Activated naive CD8-positive, alpha-beta T cell treated with anti-CD3 and anti-CD28 coated beads, Interleukin-2, amount 50 U/mL, for 24 hours (primary cell): ENCODE results near the gene ATP2B3.

ENCODE experiments used
- ATAC-seq: fragments of 150-1000 bp; cut with Tn5 transposase; one replicate; pipeline ENCODE4 v1.10.0; 2021
- DNase-seq: peaks from one replicate; pipeline ENCODE4 v3.0.0; 2021
- H3K27ac Mint-ChIP-seq: one replicate; pipeline ENCODE4 v1.8.0; 2021; ENCODE audit warnings: mild to moderate bottlenecking, mixed read lengths
- H3K27me3 Mint-ChIP-seq: one replicate; pipeline ENCODE4 v1.8.0; 2021; ENCODE audit warnings: mixed read lengths
- H3K36me3 Mint-ChIP-seq: one replicate; pipeline ENCODE4 v1.8.0; 2021; ENCODE audit warnings: low read depth, mixed read lengths
- H3K4me1 Mint-ChIP-seq: one replicate; pipeline ENCODE4 v1.8.0; 2021; ENCODE audit warnings: mixed read lengths
- H3K4me3 Mint-ChIP-seq: one replicate; pipeline ENCODE4 v1.8.0; 2021; ENCODE audit warnings: mild to moderate bottlenecking, moderate library complexity, mixed read lengths
- H3K9me3 Mint-ChIP-seq: one replicate; pipeline ENCODE4 v1.8.0; 2021; ENCODE audit warnings: mixed read lengths

ATP2B3 gene

GRCh38 chrX:153481043-153481442 lies 36.4 kb upstream of the ATP2B3 start:
- Mint-ChIP-seq H3K27me3 (no peaks in the 10 kb centered on the region), H3K9me3 (no peaks in the 10 kb centered on the region), H3K4me3 (no peak overlapping the region), H3K4me1 (peaks cover under 1% of the 10 kb centered on the region), H3K36me3 (no peaks in the 10 kb centered on the region), H3K27ac (no peak overlapping the region)
- ATAC-seq (no peak), DNase-seq (no peak)

- H3K36me3 Mint-ChIP-seq: no peaks in the 10 kb centered on the region
- H3K4me1 Mint-ChIP-seq: no peaks in the 10 kb centered on the region
- H3K9me3 Mint-ChIP-seq: no peaks in the 10 kb centered on the region
- ATAC-seq (no peak), DNase-seq (no peak)
- H3K27ac Mint-ChIP-seq: no peak overlapping the region
- H3K27me3 Mint-ChIP-seq: no peaks in the 10 kb centered on the region
- no peak overlapping the region for H3K4me3 Mint-ChIP-seq
Measured at GRCh38 chrX:153482376-153483015, 34.9 kb upstream of the ATP2B3 start.

- H3K27ac Mint-ChIP-seq: no peak overlapping the region
- ATAC-seq: no peak
- H3K9me3 Mint-ChIP-seq: no peaks in the 10 kb centered on the region
- no peaks in the 10 kb centered on the region for H3K4me1 Mint-ChIP-seq
- no peak overlapping the region for H3K4me3 Mint-ChIP-seq
- H3K36me3 Mint-ChIP-seq: no peaks in the 10 kb centered on the region
- H3K27me3 Mint-ChIP-seq: no peaks in the 10 kb centered on the region
- DNase-seq: no peak
Measured at GRCh38 chrX:153485396-153486080, 31.9 kb upstream of the ATP2B3 start.

- no peak for ATAC-seq
- H3K4me3 Mint-ChIP-seq: no peak overlapping the region
- DNase-seq: no peak
- no peaks in the 10 kb centered on the region for H3K9me3 Mint-ChIP-seq
- no peak overlapping the region for H3K27ac Mint-ChIP-seq
- no peaks in the 10 kb centered on the region for H3K4me1 Mint-ChIP-seq
- no peaks in the 10 kb centered on the region for H3K36me3 Mint-ChIP-seq
- no peaks in the 10 kb centered on the region for H3K27me3 Mint-ChIP-seq
Measured at GRCh38 chrX:153486171-153486570, 31.3 kb upstream of the ATP2B3 start.

- no peaks in the 10 kb centered on the region for H3K4me1 Mint-ChIP-seq
- no peak overlapping the region for H3K4me3 Mint-ChIP-seq
- no peaks in the 10 kb centered on the region for H3K36me3 Mint-ChIP-seq
Measured at GRCh38 chrX:153487590-153488071, 29.8 kb upstream of the ATP2B3 start.

GRCh38 chrX:153488231-153488914 lies 29.1 kb upstream of the ATP2B3 start:
- Mint-ChIP-seq H3K27ac (no peak overlapping the region), H3K36me3 (no peaks in the 10 kb centered on the region), H3K4me1 (no peaks in the 10 kb centered on the region), H3K27me3 (no peaks in the 10 kb centered on the region), H3K9me3 (no peaks in the 10 kb centered on the region), H3K4me3 (no peak overlapping the region)
- ATAC-seq (no peak), DNase-seq (no peak)

More at GRCh38 chrX:153487590-153488071, 29.8 kb upstream of the ATP2B3 start:
- H3K9me3 Mint-ChIP-seq: no peaks in the 10 kb centered on the region
- no peak overlapping the region for H3K27ac Mint-ChIP-seq
- no peaks in the 10 kb centered on the region for H3K27me3 Mint-ChIP-seq
- DNase-seq: no peak
- ATAC-seq: no peak

GRCh38 chrX:153490217-153490930 lies 27.1 kb upstream of the ATP2B3 start:
- DNase-seq (no peak), ATAC-seq (no peak)
- H3K9me3 Mint-ChIP-seq: no peaks in the 10 kb centered on the region
- no peak overlapping the region for H3K27ac Mint-ChIP-seq
- H3K4me1 Mint-ChIP-seq: no peaks in the 10 kb centered on the region
- no peaks in the 10 kb centered on the region for H3K36me3 Mint-ChIP-seq
- no peak overlapping the region for H3K4me3 Mint-ChIP-seq
- peaks cover 2% of the 10 kb centered on the region for H3K27me3 Mint-ChIP-seq

- no peak for DNase-seq
- no peak for ATAC-seq
- Mint-ChIP-seq H3K27ac (no peak overlapping the region), H3K27me3 (peaks cover 3% of the 10 kb centered on the region), H3K9me3 (no peaks in the 10 kb centered on the region), H3K4me1 (no peaks in the 10 kb centered on the region), H3K36me3 (no peaks in the 10 kb centered on the region), H3K4me3 (no peak overlapping the region)
Measured at GRCh38 chrX:153491351-153491914, 26.0 kb upstream of the ATP2B3 start.

- Mint-ChIP-seq H3K9me3 (no peaks in the 10 kb centered on the region), H3K36me3 (no peaks in the 10 kb centered on the region), H3K4me1 (no peaks in the 10 kb centered on the region), H3K4me3 (no peak overlapping the region), H3K27ac (no peak overlapping the region), H3K27me3 (peaks cover 3% of the 10 kb centered on the region)
- DNase-seq: no peak
- ATAC-seq: no peak
Measured at GRCh38 chrX:153491918-153492317, 25.5 kb upstream of the ATP2B3 start.

GRCh38 chrX:153492543-153492942 lies 24.9 kb upstream of the ATP2B3 start:
- Mint-ChIP-seq H3K36me3 (no peaks in the 10 kb centered on the region), H3K9me3 (no peaks in the 10 kb centered on the region), H3K4me3 (no peak overlapping the region), H3K27ac (no peak overlapping the region), H3K27me3 (peaks cover 3% of the 10 kb centered on the region), H3K4me1 (no peaks in the 10 kb centered on the region)
- ATAC-seq: no peak
- DNase-seq: no peak

- H3K27ac Mint-ChIP-seq: no peak overlapping the region
- DNase-seq: no peak
- H3K4me3 Mint-ChIP-seq: no peak overlapping the region
- no peaks in the 10 kb centered on the region for H3K4me1 Mint-ChIP-seq
- H3K36me3 Mint-ChIP-seq: no peaks in the 10 kb centered on the region
- no peak for ATAC-seq
- H3K9me3 Mint-ChIP-seq: no peaks in the 10 kb centered on the region
- H3K27me3 Mint-ChIP-seq: peaks cover 3% of the 10 kb centered on the region
Measured at GRCh38 chrX:153493085-153493484, 24.4 kb upstream of the ATP2B3 start.

- H3K27ac Mint-ChIP-seq: no peak overlapping the region
- no peak for ATAC-seq
- H3K4me1 Mint-ChIP-seq: no peaks in the 10 kb centered on the region
- no peak overlapping the region for H3K4me3 Mint-ChIP-seq
- DNase-seq: no peak
- peaks cover 3% of the 10 kb centered on the region for H3K27me3 Mint-ChIP-seq
- no peaks in the 10 kb centered on the region for H3K9me3 Mint-ChIP-seq
- no peaks in the 10 kb centered on the region for H3K36me3 Mint-ChIP-seq
Measured at GRCh38 chrX:153494061-153494460, 23.4 kb upstream of the ATP2B3 start.

GRCh38 chrX:153494541-153495361 lies 22.7 kb upstream of the ATP2B3 start, which contains the start of gene BGN:
Gene BGN (plus strand): TSS chrX:153494980. CDS start chrX:153504632, 9,652 bp downstream.
- Mint-ChIP-seq H3K27me3 (peaks cover 3% of the 10 kb centered on the region), H3K9me3 (no peaks in the 10 kb centered on the region), H3K4me3 (no peak within 1 kb of the TSS), H3K36me3 (no peaks in the 10 kb centered on the region), H3K4me1 (no peaks in the 10 kb centered on the region), H3K27ac (no peak within 1 kb of the TSS)
- ATAC-seq: no peak
- no peak for DNase-seq

GRCh38 chrX:153495362-153495751 lies 22.1 kb upstream of the ATP2B3 start:
- no peak overlapping the region for H3K27ac Mint-ChIP-seq
- no peaks in the 10 kb centered on the region for H3K4me1 Mint-ChIP-seq
- no peaks in the 10 kb centered on the region for H3K9me3 Mint-ChIP-seq
- no peak for DNase-seq
- peaks cover 3% of the 10 kb centered on the region for H3K27me3 Mint-ChIP-seq
- no peaks in the 10 kb centered on the region for H3K36me3 Mint-ChIP-seq
- no peak for ATAC-seq
- H3K4me3 Mint-ChIP-seq: no peak overlapping the region
